Measurements from ENCODE around the gene TMEM98.

TMEM98 gene

DNA sequence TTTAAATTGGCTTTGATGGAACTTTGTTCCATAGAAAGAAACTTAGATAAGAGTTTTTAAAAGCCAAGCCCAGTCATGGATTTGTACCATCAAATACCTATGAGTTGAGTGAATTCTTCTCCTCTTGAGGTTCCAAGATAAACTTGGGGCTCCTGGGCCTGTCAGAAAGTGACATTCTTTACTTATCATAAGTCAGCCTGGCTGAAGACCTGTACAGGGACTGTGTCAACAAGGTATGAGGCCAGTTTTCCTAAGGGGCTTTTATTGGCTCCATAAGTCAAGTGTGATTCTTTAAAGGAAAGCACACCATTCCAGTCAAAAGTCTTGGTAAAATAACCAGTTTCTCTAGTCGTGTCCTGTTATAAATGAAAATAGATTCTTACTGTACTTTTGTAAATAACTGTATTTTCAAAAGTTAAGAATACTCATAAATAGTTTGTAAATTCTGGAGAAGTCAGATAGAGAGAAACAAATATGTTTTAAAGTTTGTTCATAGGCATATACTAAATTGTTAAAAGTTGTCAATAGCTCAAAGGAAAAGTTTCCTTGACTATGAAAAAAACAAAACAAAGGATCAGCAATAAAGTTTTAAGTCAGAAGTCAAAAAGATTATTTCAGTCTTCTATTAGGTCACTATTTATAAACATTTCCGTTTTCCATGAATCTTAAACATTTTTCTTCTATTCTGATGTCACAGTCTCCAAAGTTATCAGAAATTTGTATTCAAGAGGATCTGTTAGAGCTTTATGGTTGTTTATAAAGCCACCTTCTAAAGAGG lies 28.5 kb upstream of the TMEM98 start:
- TF ChIP-seq, protein P1, sequence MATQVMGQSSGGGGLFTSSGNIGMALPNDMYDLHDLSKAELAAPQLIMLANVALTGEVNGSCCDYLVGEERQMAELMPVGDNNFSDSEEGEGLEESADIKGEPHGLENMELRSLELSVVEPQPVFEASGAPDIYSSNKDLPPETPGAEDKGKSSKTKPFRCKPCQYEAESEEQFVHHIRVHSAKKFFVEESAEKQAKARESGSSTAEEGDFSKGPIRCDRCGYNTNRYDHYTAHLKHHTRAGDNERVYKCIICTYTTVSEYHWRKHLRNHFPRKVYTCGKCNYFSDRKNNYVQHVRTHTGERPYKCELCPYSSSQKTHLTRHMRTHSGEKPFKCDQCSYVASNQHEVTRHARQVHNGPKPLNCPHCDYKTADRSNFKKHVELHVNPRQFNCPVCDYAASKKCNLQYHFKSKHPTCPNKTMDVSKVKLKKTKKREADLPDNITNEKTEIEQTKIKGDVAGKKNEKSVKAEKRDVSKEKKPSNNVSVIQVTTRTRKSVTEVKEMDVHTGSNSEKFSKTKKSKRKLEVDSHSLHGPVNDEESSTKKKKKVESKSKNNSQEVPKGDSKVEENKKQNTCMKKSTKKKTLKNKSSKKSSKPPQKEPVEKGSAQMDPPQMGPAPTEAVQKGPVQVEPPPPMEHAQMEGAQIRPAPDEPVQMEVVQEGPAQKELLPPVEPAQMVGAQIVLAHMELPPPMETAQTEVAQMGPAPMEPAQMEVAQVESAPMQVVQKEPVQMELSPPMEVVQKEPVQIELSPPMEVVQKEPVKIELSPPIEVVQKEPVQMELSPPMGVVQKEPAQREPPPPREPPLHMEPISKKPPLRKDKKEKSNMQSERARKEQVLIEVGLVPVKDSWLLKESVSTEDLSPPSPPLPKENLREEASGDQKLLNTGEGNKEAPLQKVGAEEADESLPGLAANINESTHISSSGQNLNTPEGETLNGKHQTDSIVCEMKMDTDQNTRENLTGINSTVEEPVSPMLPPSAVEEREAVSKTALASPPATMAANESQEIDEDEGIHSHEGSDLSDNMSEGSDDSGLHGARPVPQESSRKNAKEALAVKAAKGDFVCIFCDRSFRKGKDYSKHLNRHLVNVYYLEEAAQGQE (IDR thresholded peaks at IDR 0.05; ENCODE audit: insufficient read depth in 1 of 2, low read depth in 2 of 2, low read length in 2 of 2) = no peak
- TF ChIP-seq FOXP2 (optimal IDR thresholded peaks at IDR 0.05; ENCODE audit: borderline replicate concordance, extremely low read depth, extremely low read length, insufficient read depth) (no peak), TAF1 (IDR thresholded peaks at IDR 0.05; ENCODE audit: borderline replicate concordance, insufficient read depth, low read length) (no peak), POLR2AphosphoS5 (IDR thresholded peaks at IDR 0.05; ENCODE audit: low read depth, low read length) (no peak), SIN3A (IDR thresholded peaks at IDR 0.05; ENCODE audit: borderline replicate concordance, insufficient read depth, low read length) (no peak)

DNA sequence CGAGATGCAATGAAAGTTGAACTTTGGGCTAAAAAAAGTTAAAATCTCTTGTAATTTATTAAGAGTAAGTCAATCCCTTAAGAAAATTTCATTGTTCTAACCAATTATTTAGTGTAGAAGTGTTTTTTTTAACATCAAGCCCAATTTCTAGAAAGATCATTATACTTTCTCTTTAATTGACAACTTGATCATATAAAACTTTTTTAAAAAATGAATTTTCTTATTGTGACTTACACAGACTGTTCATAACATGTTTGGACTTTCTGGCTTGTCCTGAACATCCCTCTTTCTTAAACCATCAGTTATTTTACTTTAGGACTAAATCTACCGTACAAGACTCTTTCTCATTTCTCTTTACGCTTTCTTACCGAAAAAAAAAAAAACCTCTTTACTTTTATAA lies 26.2 kb upstream of the TMEM98 start:
- no peak for TF ChIP-seq SIN3A (IDR thresholded peaks at IDR 0.05; ENCODE audit: borderline replicate concordance, insufficient read depth, low read length)

DNA sequence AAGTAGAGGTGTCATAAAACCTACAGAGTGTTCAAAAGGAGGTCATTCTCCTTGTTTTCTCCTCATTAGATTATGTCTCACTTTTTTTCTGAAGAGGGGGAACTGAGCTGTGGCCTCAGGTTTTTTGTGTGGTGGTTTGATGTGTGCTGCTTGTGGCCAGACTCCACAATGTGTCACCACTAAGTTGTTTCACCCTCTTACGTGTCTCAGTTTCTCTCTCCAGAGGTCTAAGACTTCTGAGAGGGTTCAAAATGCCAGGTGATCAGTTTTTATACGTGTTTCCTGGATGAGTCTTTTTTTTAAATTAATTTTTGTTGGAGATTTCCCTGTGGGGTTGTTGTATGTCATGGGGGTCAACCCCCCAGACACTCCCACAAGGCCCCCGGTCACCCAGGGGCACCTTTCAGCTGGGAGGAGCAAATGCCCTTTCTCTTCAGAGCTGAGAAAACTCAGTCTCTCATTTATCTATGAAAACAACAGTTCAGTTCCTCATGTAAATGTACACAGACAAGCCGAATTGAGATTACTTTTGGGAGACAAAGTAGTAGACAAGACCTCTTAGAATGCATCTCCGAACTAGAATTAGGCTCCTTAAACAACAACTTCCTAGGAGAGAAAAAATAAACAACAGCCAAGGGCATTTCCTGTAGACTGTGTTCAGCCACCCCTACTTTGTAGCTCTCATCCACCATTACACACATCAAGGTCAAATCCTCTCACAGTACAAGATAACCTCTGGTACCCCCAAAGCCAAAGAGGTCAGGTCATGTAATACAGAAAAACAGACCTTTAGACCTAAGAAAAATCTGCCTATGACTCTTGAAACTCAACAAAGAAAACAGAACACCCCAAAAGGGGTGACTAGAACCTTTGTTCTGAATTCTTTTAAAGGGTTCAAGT lies 23.9 kb upstream of the TMEM98 start:
- TF ChIP-seq FOXP2 (optimal IDR thresholded peaks at IDR 0.05; ENCODE audit: borderline replicate concordance, extremely low read depth, extremely low read length, insufficient read depth) = no peak
- TF ChIP-seq POLR2AphosphoS5 (IDR thresholded peaks at IDR 0.05; ENCODE audit: low read depth, low read length) = no peak
- TF ChIP-seq, protein P1 (IDR thresholded peaks at IDR 0.05; ENCODE audit: insufficient read depth in 1 of 2, low read depth in 2 of 2, low read length in 2 of 2) = no peak
- no peak for TF ChIP-seq TAF1 (IDR thresholded peaks at IDR 0.05; ENCODE audit: borderline replicate concordance, insufficient read depth, low read length)
- no peak for TF ChIP-seq SIN3A (IDR thresholded peaks at IDR 0.05; ENCODE audit: borderline replicate concordance, insufficient read depth, low read length)

DNA sequence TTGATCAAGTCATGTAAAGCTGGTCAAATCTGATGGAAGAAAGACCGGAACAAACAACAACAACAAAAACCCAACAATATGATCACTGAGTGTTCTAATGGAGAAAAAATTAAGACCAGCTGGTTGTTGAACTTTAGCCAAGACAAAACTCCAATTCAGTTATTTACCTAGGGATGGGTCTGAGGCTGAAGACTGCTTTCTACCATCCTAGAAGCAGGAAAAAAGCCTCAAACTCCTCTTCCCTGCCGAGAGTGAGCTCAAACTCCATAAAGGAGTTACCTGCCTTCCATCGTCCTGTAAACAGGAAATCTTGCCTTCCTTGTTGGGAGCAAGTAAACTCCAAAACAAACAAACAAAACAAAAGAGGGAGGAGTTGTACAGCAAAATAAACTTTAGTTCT lies 23.1 kb upstream of the TMEM98 start:
- TF ChIP-seq, protein P1 (IDR thresholded peaks at IDR 0.05; ENCODE audit: insufficient read depth in 1 of 2, low read depth in 2 of 2, low read length in 2 of 2) = no peak
- no peak for TF ChIP-seq TAF1 (IDR thresholded peaks at IDR 0.05; ENCODE audit: borderline replicate concordance, insufficient read depth, low read length)
- no peak for TF ChIP-seq FOXP2 (optimal IDR thresholded peaks at IDR 0.05; ENCODE audit: borderline replicate concordance, extremely low read depth, extremely low read length, insufficient read depth)
- TF ChIP-seq SIN3A (IDR thresholded peaks at IDR 0.05; ENCODE audit: borderline replicate concordance, insufficient read depth, low read length) = no peak
- no peak for TF ChIP-seq POLR2AphosphoS5 (IDR thresholded peaks at IDR 0.05; ENCODE audit: low read depth, low read length)

DNA sequence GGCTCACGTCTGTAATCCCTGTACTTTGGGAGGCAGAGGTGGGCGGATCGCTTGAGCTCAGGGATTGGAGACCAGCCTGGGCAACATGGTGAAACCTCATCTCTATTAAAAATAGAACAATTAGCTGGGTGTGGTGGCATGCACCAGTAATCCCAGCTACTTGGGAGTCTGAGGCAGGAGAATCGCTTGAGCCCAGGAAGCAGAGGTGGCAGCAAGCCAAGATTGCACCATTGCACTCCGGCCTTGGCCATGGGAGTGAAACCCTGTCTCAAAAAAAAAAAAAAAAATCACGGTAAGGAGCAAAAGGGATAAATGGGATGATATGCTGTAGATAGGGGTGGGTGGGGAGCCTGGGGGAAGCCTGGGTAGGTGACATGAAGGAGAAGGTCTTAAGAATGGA lies 20.4 kb upstream of the TMEM98 start:
- TF ChIP-seq SIN3A (IDR thresholded peaks at IDR 0.05; ENCODE audit: borderline replicate concordance, insufficient read depth, low read length) (no peak), FOXP2 (optimal IDR thresholded peaks at IDR 0.05; ENCODE audit: borderline replicate concordance, extremely low read depth, extremely low read length, insufficient read depth) (no peak), TAF1 (IDR thresholded peaks at IDR 0.05; ENCODE audit: borderline replicate concordance, insufficient read depth, low read length) (no peak), POLR2AphosphoS5 (IDR thresholded peaks at IDR 0.05; ENCODE audit: low read depth, low read length) (no peak)
- TF ChIP-seq, protein P1 (IDR thresholded peaks at IDR 0.05; ENCODE audit: insufficient read depth in 1 of 2, low read depth in 2 of 2, low read length in 2 of 2) = no peak

Measured in PFSK-1 (cell line).